Measurements from ENCODE around the gene AGPAT3. TPM values are rescaled to one million over a fixed set of nuclear protein-coding genes. Genes with fewer than 3 reads are reported as not detected.

The AGPAT3 gene
- total RNA-seq, 1 donor from 2014 or later = 57.7 TPM

GRCh38 chr21:43933680-43934079 lies 68.7 kb downstream of the AGPAT3 start:
- no peak for TF ChIP-seq CTCF (IDR thresholded peaks at IDR 0.05)
- DNase-seq = no peak

GRCh38 chr21:43934116-43934515 lies 69.1 kb downstream of the AGPAT3 start:
- no peaks in the 10 kb centered on the region for H3K27me3 Mint-ChIP-seq
- H3K27ac Mint-ChIP-seq = no peak overlapping the region
- ATAC-seq (ENCODE audit: low read depth) = no peak
- DNase-seq = no peak
- TF ChIP-seq CTCF (IDR thresholded peaks at IDR 0.05) = no peak
- no peaks in the 10 kb centered on the region for H3K9me3 Mint-ChIP-seq
- ChIA-PET CTCF (no interaction called here), POLR2A (interaction anchor here (0.6 kb wide), 1 partner anchor 663 kb away, joined by 3 read pairs; no protein-coding TSS in a partner anchor)
- H3K4me1 Mint-ChIP-seq = peaks cover 30% of the 10 kb centered on the region
- H3K4me3 Mint-ChIP-seq = no peak overlapping the region
- intact Hi-C loops (cut with micrococcal nuclease) = no loop called here
- H3K36me3 Mint-ChIP-seq (ENCODE audit: low read depth) = peaks cover 7% of the 10 kb centered on the region

More at GRCh38 chr21:43933680-43934079, 68.7 kb downstream of the AGPAT3 start:
- Mint-ChIP-seq H3K27ac (no peak overlapping the region), H3K4me1 (peaks cover 26% of the 10 kb centered on the region), H3K36me3 (ENCODE audit: low read depth) (peaks cover 10% of the 10 kb centered on the region), H3K9me3 (no peaks in the 10 kb centered on the region), H3K27me3 (no peaks in the 10 kb centered on the region), H3K4me3 (no peak overlapping the region)
- POLR2A ChIA-PET = interaction anchor here (0.6 kb wide), 1 partner anchor 663 kb away, joined by 3 read pairs; no protein-coding TSS in a partner anchor
- CTCF ChIA-PET = no interaction called here
- no peak for ATAC-seq (ENCODE audit: low read depth)
- intact Hi-C loops (cut with micrococcal nuclease) = no loop called here

GRCh38 chr21:43934716-43935705 lies 70.0 kb downstream of the AGPAT3 start:
- DNase-seq (no peak), ATAC-seq (ENCODE audit: low read depth) (no peak)
- H3K27me3 Mint-ChIP-seq = no peaks in the 10 kb centered on the region
- peaks cover 3% of the 10 kb centered on the region for H3K36me3 Mint-ChIP-seq (ENCODE audit: low read depth)
- peaks cover 28% of the 10 kb centered on the region for H3K4me1 Mint-ChIP-seq
- H3K9me3 Mint-ChIP-seq = no peaks in the 10 kb centered on the region
- ChIA-PET CTCF (no interaction called here), POLR2A (no interaction called here)
- TF ChIP-seq CTCF (IDR thresholded peaks at IDR 0.05) = no peak
- H3K27ac Mint-ChIP-seq = no peak overlapping the region
- no peak overlapping the region for H3K4me3 Mint-ChIP-seq
- intact Hi-C loops (cut with micrococcal nuclease) = no loop called here

GRCh38 chr21:43935711-43936110 lies 70.7 kb downstream of the AGPAT3 start:
- DNase-seq (no peak), ATAC-seq (ENCODE audit: low read depth) (no peak)
- ChIA-PET POLR2A (no interaction called here), CTCF (no interaction called here)
- Mint-ChIP-seq H3K4me1 (peaks cover 25% of the 10 kb centered on the region), H3K27me3 (no peaks in the 10 kb centered on the region), H3K9me3 (no peaks in the 10 kb centered on the region), H3K27ac (no peak overlapping the region), H3K4me3 (no peak overlapping the region), H3K36me3 (ENCODE audit: low read depth) (peaks cover 3% of the 10 kb centered on the region)
- intact Hi-C loops (cut with micrococcal nuclease) = no loop called here
- no peak for TF ChIP-seq CTCF (IDR thresholded peaks at IDR 0.05)

- DNase-seq (no peak), ATAC-seq (ENCODE audit: low read depth) (no peak)
- CTCF ChIA-PET = no interaction called here
- POLR2A ChIA-PET = no interaction called here
- peaks cover 1% of the 10 kb centered on the region for H3K36me3 Mint-ChIP-seq (ENCODE audit: low read depth)
- TF ChIP-seq CTCF (IDR thresholded peaks at IDR 0.05) = no peak
- peaks cover 24% of the 10 kb centered on the region for H3K4me1 Mint-ChIP-seq
- no peaks in the 10 kb centered on the region for H3K27me3 Mint-ChIP-seq
- no peak overlapping the region for H3K4me3 Mint-ChIP-seq
- no peaks in the 10 kb centered on the region for H3K9me3 Mint-ChIP-seq
- no peak overlapping the region for H3K27ac Mint-ChIP-seq
- intact Hi-C loops (cut with micrococcal nuclease) = no loop called here
Measured at GRCh38 chr21:43936247-43936967, 71.4 kb downstream of the AGPAT3 start.

All from activated B cell treated with CpG ODN at 0.5 μM for 24 hours (primary cell).